H9 (cell line): ENCODE data around the gene TMEM250. TPM values are rescaled to one million over a fixed set of nuclear protein-coding genes. Genes with fewer than 3 reads are reported as not detected.

Experiments used
- DNase-seq: peaks from one replicate; pipeline ENCODE4 v3.0.0-alpha.2; 2017
- H2AFZ ChIP-seq: one replicate; pipeline ENCODE4 v1.6.1; 2013; ENCODE audit warnings: mild to moderate bottlenecking, low read length, control low read depth, moderate library complexity
- H2AK5ac ChIP-seq: 2 replicates; pipeline ENCODE4 v1.6.1; 2013; ENCODE audit warnings: low read length, control low read depth, mixed read lengths; ENCODE audit not compliant: insufficient read length
- H2BK120ac ChIP-seq: one replicate; pipeline ENCODE4 v1.6.1; 2013; ENCODE audit warnings: low read depth, mild to moderate bottlenecking, low read length, control low read depth, inconsistent platforms; ENCODE audit not compliant: poor library complexity, severe bottlenecking
- H2BK12ac ChIP-seq: 2 replicates; pipeline ENCODE4 v1.6.1; 2013; ENCODE audit warnings: low read length, control low read depth, mixed read lengths, low read depth; ENCODE audit not compliant: insufficient read length
- H2BK15ac ChIP-seq: 2 replicates; pipeline ENCODE4 v1.6.1; 2013; ENCODE audit warnings: low read depth, low read length, control low read depth
- H2BK20ac ChIP-seq: one replicate; pipeline ENCODE4 v1.6.1; 2013; ENCODE audit warnings: low read depth, mild to moderate bottlenecking, low read length, control low read depth, inconsistent platforms; ENCODE audit not compliant: poor library complexity, severe bottlenecking
- H2BK5ac ChIP-seq: 2 replicates; pipeline ENCODE4 v1.6.1; 2013; ENCODE audit warnings: low read length, control low read depth, mixed read lengths; ENCODE audit not compliant: insufficient read length
- H3K14ac ChIP-seq: 2 replicates; pipeline ENCODE4 v1.6.1; 2013; ENCODE audit warnings: low read length, control low read depth; ENCODE audit not compliant: insufficient read depth
- H3K18ac ChIP-seq: 2 replicates; pipeline ENCODE4 v1.6.1; 2013; ENCODE audit warnings: low read depth, mild to moderate bottlenecking, mixed read lengths, low read length, control low read depth; ENCODE audit not compliant: insufficient read length
- H3K23ac ChIP-seq: 2 replicates; pipeline ENCODE4 v1.6.1; 2013; ENCODE audit warnings: low read length, control low read depth, mixed read lengths, low read depth; ENCODE audit not compliant: insufficient read length
- H3K23me2 ChIP-seq: 2 replicates; pipeline ENCODE4 v1.6.1; 2013; ENCODE audit warnings: low read depth, mild to moderate bottlenecking, mixed read lengths, low read length, control low read depth; ENCODE audit not compliant: insufficient read length, poor library complexity, severe bottlenecking
- H3K27ac ChIP-seq: 2 replicates; pipeline ENCODE4 v1.5.1; 2013; ENCODE audit warnings: low read length, control low read depth, mixed read lengths, low read depth; ENCODE audit not compliant: insufficient read length
- H3K27me3 ChIP-seq: 2 replicates; pipeline ENCODE4 v1.6.1; 2013; ENCODE audit warnings: low read length, control low read depth, inconsistent platforms; ENCODE audit not compliant: insufficient read depth
- H3K4ac ChIP-seq: 2 replicates; pipeline ENCODE4 v1.6.1; 2013; ENCODE audit warnings: low read depth, mild to moderate bottlenecking, control low read depth, inconsistent platforms, low read length, moderate library complexity
- H3K4me1 ChIP-seq: 2 replicates; pipeline ENCODE4 v1.6.1; 2013; ENCODE audit warnings: low read length, control low read depth, inconsistent platforms; ENCODE audit not compliant: insufficient read depth
- H3K4me2 ChIP-seq: 2 replicates; pipeline ENCODE4 v1.6.1; 2013; ENCODE audit warnings: low read length, control low read depth, mixed read lengths; ENCODE audit not compliant: insufficient read length, insufficient read depth
- H3K56ac ChIP-seq: 2 replicates; pipeline ENCODE4 v1.6.1; 2013; ENCODE audit warnings: low read depth, mild to moderate bottlenecking, mixed read lengths, low read length, control low read depth; ENCODE audit not compliant: insufficient read length
- H3K79me1 ChIP-seq: 2 replicates; pipeline ENCODE4 v1.6.1; 2013; ENCODE audit warnings: low read depth, mild to moderate bottlenecking, moderate library complexity, low read length, control low read depth, inconsistent platforms; ENCODE audit not compliant: insufficient read depth, poor library complexity, severe bottlenecking
- H3K79me2 ChIP-seq: 2 replicates; pipeline ENCODE4 v1.6.1; 2013; ENCODE audit warnings: low read length, control low read depth, inconsistent platforms; ENCODE audit not compliant: insufficient read depth
- H3K9ac ChIP-seq: 2 replicates; pipeline ENCODE4 v1.6.1; 2013; ENCODE audit warnings: low read length, control low read depth, mixed read lengths; ENCODE audit not compliant: insufficient read length; ENCODE audit errors: extremely low read depth
- H3K9me3 ChIP-seq: one replicate; pipeline ENCODE4 v1.6.1; 2013; ENCODE audit warnings: low read depth, low read length, inconsistent platforms; ENCODE audit not compliant: control insufficient read depth
- H3T11ph ChIP-seq: one replicate; pipeline ENCODE4 v1.6.1; 2013; ENCODE audit warnings: mild to moderate bottlenecking, low read length, control low read depth, inconsistent platforms
- H4K20me1 ChIP-seq: one replicate; pipeline ENCODE4 v1.6.1; 2013; ENCODE audit not compliant: control insufficient read depth, insufficient read length, insufficient read depth
- H4K5ac ChIP-seq: 2 replicates; pipeline ENCODE4 v1.6.1; 2013; ENCODE audit warnings: low read depth, mild to moderate bottlenecking, mixed read lengths, low read length, control low read depth; ENCODE audit not compliant: insufficient read length
- H4K8ac ChIP-seq: replicated peaks from 2 replicates; pipeline ENCODE4 v1.6.1; 2013; ENCODE audit warnings: low read length, control low read depth, mixed read lengths, low read depth; ENCODE audit not compliant: insufficient read length
- H4K91ac ChIP-seq: 2 replicates; pipeline ENCODE4 v1.6.1; 2013; ENCODE audit warnings: low read depth, mild to moderate bottlenecking, moderate library complexity, mixed read lengths, low read length, control low read depth; ENCODE audit not compliant: insufficient read length
- H3K27ac Mint-ChIP-seq, 3 experiments: 2 replicates in 2 of 3; 3 replicates in 1 of 3; pipeline ENCODE4 v1.8.0; 2020 to 2021; ENCODE audit warnings: mixed read lengths in 3 of 3, mild to moderate bottlenecking in 1 of 3, moderate library complexity in 1 of 3
- H3K27me3 Mint-ChIP-seq: 2 replicates; pipeline ENCODE4 v1.8.0; 2021; ENCODE audit warnings: low read depth, mild to moderate bottlenecking, moderate library complexity, mixed read lengths
- H3K36me3 Mint-ChIP-seq, 3 experiments: 2 replicates in 2 of 3; 3 replicates in 1 of 3; pipeline ENCODE4 v1.8.0; 2020 to 2021; ENCODE audit warnings: low read depth in 3 of 3, mixed read lengths in 3 of 3; ENCODE audit not compliant: insufficient read depth in 1 of 3
- H3K4me1 Mint-ChIP-seq, 2 experiments: 2 replicates each; pipeline ENCODE4 v1.8.0; 2020; ENCODE audit warnings: mixed read lengths in 2 of 2
- H3K4me3 Mint-ChIP-seq, 2 experiments: 2 replicates in 1 of 2; 3 replicates in 1 of 2; pipeline ENCODE4 v1.8.0; 2020 to 2021; ENCODE audit warnings: mild to moderate bottlenecking in 2 of 2, mixed read lengths in 2 of 2, moderate library complexity in 1 of 2
- H3K9me3 Mint-ChIP-seq, 2 experiments: 2 replicates in 1 of 2; 3 replicates in 1 of 2; pipeline ENCODE4 v1.8.0; 2020; ENCODE audit warnings: mild to moderate bottlenecking in 2 of 2, mixed read lengths in 2 of 2, moderate library complexity in 1 of 2
- CTCF ChIP-seq: fragments of 200-600 bp; sonication (generic); conservative IDR thresholded peaks from 3 replicates; pipeline ENCODE4 v1.8.0; 2021; ENCODE audit warnings: antibody characterized with exemption, mild to moderate bottlenecking
- WGBS: extraction: QIAGEN DNeasy Blood & Tissue Kit; methylation state at CpG from one replicate; pipeline ENCODE4 v1.1.7; 2013; ENCODE audit warnings: missing lambda C conversion rate, low lambda C conversion rate, mixed read lengths; ENCODE audit not compliant: insufficient read length; ENCODE audit errors: extremely low coverage; 5-methylcytosine and 5-hydroxymethylcytosine counted together
- total RNA-seq: library from RNA; stranded (reverse); gene quantifications from 2 replicates; pipeline ENCODE4 v1.2.1, GENCODE V29; 2021

Gene TMEM250
- total RNA-seq, 1 experiment from 2014 or later, result 48.1 TPM

GRCh38 chr9:136078024-136078423 lies 40.7 kb downstream of the TMEM250 start:
- no peaks in the 10 kb centered on the region for H3K4me1 ChIP-seq
- no peak overlapping the region for H3K23ac ChIP-seq
- Mint-ChIP-seq H3K4me3 (no peak overlapping the region), H3K9me3 (no peaks in the 10 kb centered on the region), H3K27ac (no peak overlapping the region), H3K4me1 (peaks cover 10 to 11% of the 10 kb centered on the region in 2 experiments), H3K27me3 (no peaks in the 10 kb centered on the region), H3K36me3 (peaks cover 0 to 3% (median 0%) of the 10 kb centered on the region in 3 experiments; a peak in 1 of 7 replicates)
- no peaks in the 10 kb centered on the region for H3K23me2 ChIP-seq
- H4K8ac ChIP-seq, result no peak overlapping the region
- H2AK5ac ChIP-seq, result no peak overlapping the region
- DNase-seq, result no peak
- no peak overlapping the region for H3K18ac ChIP-seq
- H3K79me1 ChIP-seq, result no peaks in the 10 kb centered on the region
- H3K9ac ChIP-seq, result no peak overlapping the region
- H3K56ac ChIP-seq, result no peak overlapping the region
- no peak overlapping the region for H3T11ph ChIP-seq
- H3K9me3 ChIP-seq, result no peaks in the 10 kb centered on the region
- H3K27ac ChIP-seq, result no peak overlapping the region
- no peak overlapping the region for H2BK12ac ChIP-seq
- no peak overlapping the region for H4K91ac ChIP-seq
- H2BK15ac ChIP-seq, result no peak overlapping the region
- WGBS, result no CpG with 5 or more reads among the region's 12 CpGs
- no peak for TF ChIP-seq CTCF
- no peak overlapping the region for H2BK120ac ChIP-seq
- no peak overlapping the region for H2AFZ ChIP-seq
- H3K14ac ChIP-seq, result no peak overlapping the region
- no peak overlapping the region for H3K4me2 ChIP-seq
- H4K5ac ChIP-seq, result no peak overlapping the region
- H2BK5ac ChIP-seq, result no peak overlapping the region
- no peaks in the 10 kb centered on the region for H3K79me2 ChIP-seq
- no peaks in the 10 kb centered on the region for H4K20me1 ChIP-seq
- no peak overlapping the region for H3K4ac ChIP-seq
- no peaks in the 10 kb centered on the region for H3K27me3 ChIP-seq
- no peak overlapping the region for H2BK20ac ChIP-seq
